ENCODE measurements around the gene RGS6.

- TF ChIP-seq TAF1 (conservative IDR thresholded peaks at IDR 0.05) (no peak), REST (IDR thresholded peaks at IDR 0.05) (no peak), CTCF (IDR thresholded peaks at IDR 0.05; ENCODE audit: low read depth, low read length, missing input control) (no peak), ZBTB33 (IDR thresholded peaks at IDR 0.05) (no peak), RAD21 (IDR thresholded peaks at IDR 0.05) (no peak), MAX (IDR thresholded peaks at IDR 0.05) (no peak)
Measured at GRCh38 chr14:72183631-72184030, 251.4 kb downstream of the RGS6 start.
